Measurements from ENCODE around the gene HJURP. TPM values are rescaled to one million over a fixed set of nuclear protein-coding genes. Genes with fewer than 3 reads are reported as not detected.

The HJURP gene
- total and polyA plus RNA-seq, 2 donors (not counting 3 experiments of a cell fraction or from before 2014, with no cell fraction given) = 34.4 to 60.9 TPM

DNA sequence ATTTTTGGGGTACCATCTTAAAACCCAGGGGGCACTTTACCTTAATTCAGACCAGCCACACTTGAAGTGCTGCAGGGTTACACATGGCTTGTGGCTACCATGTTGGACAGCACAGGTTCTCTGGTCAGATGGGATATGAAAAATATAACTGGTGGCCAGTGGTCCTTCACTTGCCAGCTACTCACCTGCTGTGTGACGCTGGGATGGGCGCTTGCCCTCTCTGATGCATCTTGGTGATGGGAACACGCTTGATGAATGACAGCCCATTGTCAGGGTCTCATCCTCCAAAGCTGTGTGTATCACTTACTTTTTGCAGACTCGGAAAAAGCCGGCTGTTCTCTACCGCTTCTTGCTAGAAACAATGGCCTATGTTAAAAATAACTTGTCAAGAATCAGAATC lies 22.5 kb downstream of the HJURP start:
- no TSS peak for BruUV-seq (replicated peaks)
- FAIRE-seq = no peak
- Histone ChIP-seq H3K79me2 (ENCODE audit: control insufficient read depth, insufficient read depth, low read length) (peaks cover 15% of the 10 kb centered on the region), H3K27ac (ENCODE audit: insufficient read depth, low read depth, low read length) (no peak overlapping the region), H3K4me1 (ENCODE audit: control insufficient read depth, extremely low read depth, insufficient read depth, low read length) (no peaks in the 10 kb centered on the region), H3K4me3 (replicated peaks in 1 of 3; ENCODE audit: insufficient read depth in 1 of 3, low read depth in 1 of 3, low read length in 3 of 3) (no peak overlapping the region), H3K36me3 (ENCODE audit: control insufficient read depth in 2 of 2, extremely low read depth in 1 of 2, insufficient read depth in 2 of 2, low read length in 2 of 2) (peaks cover 0 to 11% of the 10 kb centered on the region in 2 experiments), H2AFZ (ENCODE audit: low read depth, low read length) (no peak overlapping the region), H3K9me1 (replicated peaks; ENCODE audit: control insufficient read depth, extremely low read depth, insufficient read depth, low read length) (no peaks in the 10 kb centered on the region), H3K9ac (replicated peaks; ENCODE audit: extremely low read depth, insufficient read depth, low read length) (no peak overlapping the region), H4K20me1 (replicated peaks; ENCODE audit: control insufficient read depth, extremely low read depth, insufficient read depth, low read length) (no peaks in the 10 kb centered on the region), H3K9me3 (replicated peaks; ENCODE audit: control insufficient read depth, insufficient read depth, low read length) (no peaks in the 10 kb centered on the region), H3K4me2 (ENCODE audit: insufficient read depth, low read length) (no peak overlapping the region), H3K27me3 (ENCODE audit: control insufficient read depth in 2 of 2, insufficient read depth in 2 of 2, low read length in 2 of 2) (no peaks in the 10 kb centered on the region)
- ChIA-PET POLR2A (no interaction called here), CTCF (interaction anchor here (0.9 to 4.0 kb wide), 5 partner anchors 26 to 428 kb away, joined by 3 to 54 read pairs (median 6); no protein-coding TSS in a partner anchor)
- no peak for DNase-seq (ENCODE audit: low read depth, low spot score)
- intact Hi-C loops (cut with micrococcal nuclease) = loop anchor here (1.0 to 10.0 kb wide), 2 partner anchors 383 to 547 kb away; no protein-coding TSS in a partner anchor
- TF ChIP-seq, protein P1, sequence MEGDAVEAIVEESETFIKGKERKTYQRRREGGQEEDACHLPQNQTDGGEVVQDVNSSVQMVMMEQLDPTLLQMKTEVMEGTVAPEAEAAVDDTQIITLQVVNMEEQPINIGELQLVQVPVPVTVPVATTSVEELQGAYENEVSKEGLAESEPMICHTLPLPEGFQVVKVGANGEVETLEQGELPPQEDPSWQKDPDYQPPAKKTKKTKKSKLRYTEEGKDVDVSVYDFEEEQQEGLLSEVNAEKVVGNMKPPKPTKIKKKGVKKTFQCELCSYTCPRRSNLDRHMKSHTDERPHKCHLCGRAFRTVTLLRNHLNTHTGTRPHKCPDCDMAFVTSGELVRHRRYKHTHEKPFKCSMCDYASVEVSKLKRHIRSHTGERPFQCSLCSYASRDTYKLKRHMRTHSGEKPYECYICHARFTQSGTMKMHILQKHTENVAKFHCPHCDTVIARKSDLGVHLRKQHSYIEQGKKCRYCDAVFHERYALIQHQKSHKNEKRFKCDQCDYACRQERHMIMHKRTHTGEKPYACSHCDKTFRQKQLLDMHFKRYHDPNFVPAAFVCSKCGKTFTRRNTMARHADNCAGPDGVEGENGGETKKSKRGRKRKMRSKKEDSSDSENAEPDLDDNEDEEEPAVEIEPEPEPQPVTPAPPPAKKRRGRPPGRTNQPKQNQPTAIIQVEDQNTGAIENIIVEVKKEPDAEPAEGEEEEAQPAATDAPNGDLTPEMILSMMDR (IDR thresholded peaks at IDR 0.05; ENCODE audit: extremely low read depth in 1 of 2, insufficient read depth in 1 of 2, low read depth in 1 of 2, low read length in 2 of 2) = no peak
- TF ChIP-seq POLR2AphosphoS5 (IDR thresholded peaks at IDR 0.05; ENCODE audit: insufficient read depth, low read depth, low read length) (no peak), EZH2 (IDR thresholded peaks at IDR 0.05; ENCODE audit: borderline replicate concordance, low read depth, low read length, severe bottlenecking) (no peak), FOS (IDR thresholded peaks at IDR 0.05; ENCODE audit: borderline replicate concordance, insufficient read depth, low read length) (no peak), GATA2 (IDR thresholded peaks at IDR 0.05; ENCODE audit: insufficient read depth, insufficient read length, low read depth, low read length) (no peak), MYC (IDR thresholded peaks at IDR 0.05; ENCODE audit: low read depth, low read length) (no peak), POLR2A (IDR thresholded peaks at IDR 0.05; ENCODE audit: low read depth, low read length) (no peak), JUN (IDR thresholded peaks at IDR 0.05; ENCODE audit: borderline replicate concordance, insufficient read depth, insufficient read length, low read depth) (no peak)
- TF ChIP-seq, protein P2, sequence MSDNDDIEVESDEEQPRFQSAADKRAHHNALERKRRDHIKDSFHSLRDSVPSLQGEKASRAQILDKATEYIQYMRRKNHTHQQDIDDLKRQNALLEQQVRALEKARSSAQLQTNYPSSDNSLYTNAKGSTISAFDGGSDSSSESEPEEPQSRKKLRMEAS (IDR thresholded peaks at IDR 0.05; ENCODE audit: insufficient read depth, insufficient read length) = no peak
- dilution Hi-C loops (cut with MboI; ENCODE audit: extremely low pct_ligation_motif_present, low sequenced_read_pairs) = no loop called here
